Measurements from ENCODE around the gene CLVS2.

Gene CLVS2

DNA sequence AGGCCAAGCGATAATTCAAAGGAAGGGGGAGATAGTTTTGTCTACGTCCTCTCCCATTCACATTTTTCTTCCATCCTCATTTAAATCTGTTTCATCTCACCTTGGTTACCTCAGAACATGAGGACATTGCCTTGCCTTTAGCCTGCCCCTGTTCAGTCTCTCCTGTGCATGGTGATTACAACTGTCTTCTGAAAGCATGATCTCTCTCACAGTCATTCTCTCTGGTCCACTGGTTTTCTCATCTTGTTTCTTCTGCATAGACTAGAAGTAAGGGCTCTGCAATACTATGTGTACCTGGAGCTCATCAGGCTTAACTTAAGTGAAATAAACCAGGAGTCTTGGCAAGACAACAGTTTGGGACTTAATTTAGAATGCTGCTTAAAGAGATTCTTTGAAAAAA lies 31.4 kb downstream of the CLVS2 start:
- DNase-seq = no peak

GRCh38 chr6:123028263-123028662 lies 32.2 kb downstream of the CLVS2 start:
- DNase-seq = no peak

- DNase-seq = no peak
Measured at GRCh38 chr6:123030282-123030681, 34.2 kb downstream of the CLVS2 start.

DNA sequence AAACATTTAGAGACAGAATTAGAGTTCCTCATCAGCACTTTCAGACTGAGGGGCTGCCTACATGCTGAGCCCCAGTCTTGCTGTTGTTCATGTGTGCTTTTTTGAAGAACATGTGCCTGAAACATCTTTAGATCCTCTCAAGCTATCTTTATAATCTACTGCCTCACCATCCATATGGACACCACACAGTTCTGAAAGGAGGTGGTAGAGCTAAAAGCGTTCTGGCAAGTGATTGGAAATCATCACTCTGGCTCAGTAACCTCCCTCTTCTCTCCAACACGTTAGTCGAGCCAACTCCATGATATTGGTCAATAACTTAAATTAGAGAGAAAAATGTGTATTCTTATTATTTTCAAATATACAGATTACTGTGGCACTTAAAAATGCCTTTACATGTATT lies 40.6 kb downstream of the CLVS2 start:
- no peak for DNase-seq

DNA sequence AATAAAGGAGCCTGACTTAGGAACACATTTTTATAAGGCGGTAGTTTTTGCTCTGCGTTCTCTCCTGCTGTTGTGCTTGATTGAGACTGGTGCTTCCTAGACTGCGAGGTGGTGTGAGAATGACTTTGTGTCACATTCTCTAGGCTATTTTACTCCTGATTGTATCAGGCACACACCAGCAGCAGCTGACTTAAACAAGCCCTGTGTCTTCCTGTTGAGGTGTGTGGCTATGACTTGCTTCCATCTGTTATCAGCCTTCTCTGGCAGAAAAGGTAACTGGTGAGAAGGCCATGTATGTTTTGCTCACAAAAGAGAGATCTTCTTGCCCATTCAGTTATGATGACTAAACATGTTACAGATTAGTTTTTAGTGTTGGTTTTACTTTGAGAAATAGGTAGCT lies 43.4 kb downstream of the CLVS2 start:
- no peak for DNase-seq

DNA sequence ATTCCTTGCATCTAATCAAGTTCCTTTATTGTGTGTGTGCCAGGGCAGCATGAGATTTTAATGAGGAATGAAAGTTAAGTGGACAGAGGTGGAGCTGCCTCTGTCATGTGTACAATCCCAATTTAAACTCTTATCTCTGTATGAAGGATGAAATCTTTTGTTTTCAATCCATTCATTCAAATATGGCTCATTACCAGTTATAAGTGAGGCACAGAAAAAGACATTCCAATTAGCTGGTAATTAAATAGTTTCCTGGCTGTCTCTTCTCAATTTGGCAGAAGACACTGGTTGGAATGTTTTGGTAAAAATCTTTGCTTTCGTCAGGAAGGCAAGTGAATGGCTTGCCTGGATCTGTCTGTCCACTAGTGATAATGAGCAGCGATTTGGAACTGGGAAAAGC lies 46.4 kb downstream of the CLVS2 start:
- no peak for DNase-seq

- no peak for DNase-seq
Measured at GRCh38 chr6:123044341-123044860, 48.4 kb downstream of the CLVS2 start.

DNA sequence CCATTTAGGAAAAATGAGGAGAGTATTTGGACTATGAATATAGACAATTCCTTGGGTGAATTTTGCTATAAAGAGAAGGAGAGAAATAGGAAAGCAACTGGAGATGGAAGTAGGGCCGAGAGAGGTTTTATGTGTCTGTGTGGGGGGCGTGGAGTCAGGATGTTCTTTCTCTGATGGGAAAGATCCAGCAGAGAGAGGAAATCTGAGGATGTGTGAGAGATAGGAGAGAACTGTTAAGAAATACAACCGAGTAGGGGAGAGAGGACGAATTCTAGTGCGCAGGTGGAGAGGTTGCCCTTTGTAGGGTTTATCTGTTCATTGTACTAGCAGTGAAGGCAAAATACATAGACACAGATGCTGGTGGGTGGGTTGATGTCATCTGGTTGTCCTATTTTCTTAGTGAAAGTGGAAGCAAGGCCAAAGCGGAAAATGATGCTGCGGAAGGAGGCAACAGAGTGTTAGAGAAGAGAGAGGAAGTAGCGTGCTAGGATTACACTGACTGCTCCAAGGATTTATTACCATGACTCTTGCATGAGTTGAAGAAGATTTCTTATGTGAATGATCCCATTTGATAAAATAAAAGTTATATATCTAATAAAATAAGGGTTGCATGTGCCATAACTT lies 57.7 kb downstream of the CLVS2 start:
- DNase-seq = no peak

- DNase-seq = no peak
Measured at GRCh38 chr6:123055256-123055655, 59.2 kb downstream of the CLVS2 start.

GRCh38 chr6:123062670-123063069 lies 66.6 kb downstream of the CLVS2 start:
- DNase-seq = peak in 1 of 3 experiments; percentile 49

DNA sequence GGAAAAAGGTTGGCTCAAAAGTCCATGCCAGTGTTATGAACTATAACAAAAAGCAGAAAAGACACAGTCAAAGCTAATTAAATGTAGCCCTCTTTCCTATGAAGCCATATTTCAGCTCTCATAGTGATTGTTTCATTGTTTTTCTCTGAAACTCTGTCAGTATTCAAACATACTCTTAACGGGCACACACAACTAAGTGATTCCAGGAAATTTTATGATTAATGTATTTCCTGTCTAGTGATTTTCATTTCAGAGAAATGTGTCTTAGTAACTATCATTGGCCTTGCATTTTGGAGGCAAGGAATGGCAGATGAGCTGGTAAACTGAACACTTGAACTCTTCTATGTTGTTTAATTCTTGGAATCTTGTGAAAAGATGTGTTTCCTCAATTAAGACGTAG lies 68.0 kb downstream of the CLVS2 start:
- DNase-seq = no peak

GRCh38 chr6:123074616-123075015 lies 78.6 kb downstream of the CLVS2 start:
- no peak for DNase-seq

DNA sequence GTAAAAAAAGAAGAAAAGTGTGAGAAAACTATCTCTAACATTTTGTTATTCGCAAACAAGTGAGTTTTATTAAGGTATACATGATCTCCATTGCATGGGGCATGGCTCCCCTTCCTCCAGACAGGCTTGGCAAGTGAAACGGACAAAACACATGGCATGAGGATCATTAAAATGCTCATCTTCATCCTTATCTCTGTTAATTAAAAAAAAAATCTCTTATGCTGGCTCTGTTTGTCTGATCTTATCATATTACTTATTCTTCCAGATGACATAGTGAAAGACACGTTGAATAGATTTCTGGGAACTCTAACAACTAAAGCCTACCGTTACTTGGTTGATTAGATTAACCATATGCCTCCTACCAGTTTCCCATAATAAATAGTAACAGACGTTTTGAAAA lies 89.4 kb downstream of the CLVS2 start:
- DNase-seq = no peak

DNA sequence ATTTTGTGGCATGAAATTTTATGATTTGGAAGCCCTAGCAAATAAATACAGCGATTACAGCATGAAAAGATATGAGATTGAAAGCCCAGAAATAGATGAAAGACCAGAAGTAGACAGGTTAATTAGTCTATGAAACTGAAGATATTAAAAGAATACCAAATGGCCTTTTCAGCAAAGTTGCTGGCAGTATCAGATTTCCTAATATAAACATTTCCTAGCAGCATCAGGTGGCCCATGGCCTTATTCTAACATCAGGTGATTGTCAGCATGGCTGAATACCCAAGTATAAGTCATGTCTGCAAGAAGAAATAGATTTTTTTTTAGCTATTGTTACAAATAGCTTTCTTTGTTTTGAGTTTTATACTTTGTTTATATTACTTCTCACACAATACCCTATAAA lies 93.2 kb downstream of the CLVS2 start:
- peak in 1 of 3 experiments; percentile 56 for DNase-seq

DNA sequence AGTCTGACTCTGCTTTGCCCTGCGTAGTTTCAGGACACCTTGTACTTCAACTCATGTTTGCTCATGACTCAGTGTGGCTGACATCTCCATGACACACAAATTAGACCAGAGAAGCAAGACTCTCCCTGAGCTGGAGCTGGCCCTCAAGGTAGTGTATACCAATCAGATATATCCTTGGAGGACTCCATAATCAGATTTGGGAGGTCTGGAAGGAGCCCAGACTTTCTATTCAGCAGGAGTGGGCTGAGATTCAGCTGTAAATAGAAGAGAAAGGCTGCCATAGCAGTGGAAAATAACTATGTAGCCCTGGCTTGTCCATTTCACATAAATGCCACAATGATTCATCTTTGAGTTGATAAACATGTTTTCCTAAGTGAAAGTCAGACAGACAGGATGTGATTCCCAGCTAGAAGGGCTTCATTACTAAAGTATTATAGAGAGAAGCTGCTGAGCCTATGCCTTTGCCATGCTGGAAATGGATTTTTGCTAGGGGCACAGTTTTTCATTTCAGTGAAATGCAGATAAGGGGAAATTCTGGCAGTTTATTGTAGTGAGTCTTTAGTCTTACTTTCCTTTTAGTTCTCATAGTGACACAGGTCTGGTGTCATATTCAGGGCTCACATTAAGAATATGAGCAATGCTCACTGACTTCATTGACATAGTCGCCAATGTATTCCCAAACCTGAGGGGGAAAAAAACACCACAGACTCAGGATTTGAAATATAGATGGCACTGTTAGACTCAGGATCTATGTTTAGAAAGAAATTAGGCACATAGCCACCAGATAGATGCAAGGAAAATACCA lies 95.3 kb downstream of the CLVS2 start:
- no peak for DNase-seq

GRCh38 chr6:123091896-123092271 lies 95.8 kb downstream of the CLVS2 start:
- DNase-seq = peak in 1 of 3 experiments; percentile 19

DNA sequence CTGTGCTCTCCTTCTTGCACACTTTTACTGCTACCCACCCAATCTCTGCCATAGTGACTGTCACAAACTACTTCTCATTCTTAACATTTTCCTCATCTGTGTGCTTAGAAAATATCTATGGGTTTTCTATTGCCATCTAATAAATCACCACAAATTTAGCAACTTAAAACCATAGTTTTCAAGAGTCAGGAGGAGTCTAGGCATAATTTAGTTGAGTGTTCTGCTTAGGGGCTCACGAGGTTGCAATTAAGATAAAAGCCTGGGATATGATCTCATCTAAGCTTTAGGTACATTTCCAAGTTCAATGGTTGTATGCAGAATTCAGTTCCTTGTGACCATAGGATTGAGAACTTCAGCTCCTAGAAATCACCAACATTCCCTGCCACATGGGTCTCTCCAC lies 98.8 kb downstream of the CLVS2 start:
- no peak for DNase-seq

DNA sequence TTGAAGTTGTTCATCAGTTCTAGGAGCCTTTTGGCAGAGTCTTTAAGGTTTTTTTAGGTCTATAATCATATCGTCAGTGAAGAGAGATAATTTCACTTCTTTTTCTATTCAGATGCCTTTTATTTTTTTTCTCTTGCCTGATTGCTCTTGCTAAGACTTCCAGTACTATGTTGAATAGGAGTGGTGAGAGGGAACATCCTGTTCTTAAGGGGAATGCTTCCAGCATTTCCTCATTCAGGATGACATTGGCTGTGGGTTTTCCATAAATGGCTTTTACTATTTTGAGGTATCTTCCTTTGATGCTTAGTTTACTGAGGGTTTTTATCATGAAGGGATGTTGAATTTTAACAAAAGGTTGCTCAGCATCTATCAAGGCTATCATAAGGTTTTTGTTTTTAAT lies 109.5 kb downstream of the CLVS2 start:
- DNase-seq = no peak

GRCh38 chr6:123116370-123116769 lies 120.3 kb downstream of the CLVS2 start:
- no peak for DNase-seq

- no peak for DNase-seq
Measured at GRCh38 chr6:123117145-123117908, 121.3 kb downstream of the CLVS2 start.

GRCh38 chr6:123118811-123119210 lies 122.8 kb downstream of the CLVS2 start:
- peak; percentile 18 to 56 (median 54) for DNase-seq

All from NCI-H1417 (cell line).